B cell (primary cell): ENCODE data around the gene AQP12B. TPM values are rescaled to one million over a fixed set of nuclear protein-coding genes. Genes with fewer than 3 reads are reported as not detected.

Experiments used
- ATAC-seq: fragments of 200-7000 bp; cut with Tn5 transposase; one replicate; pipeline ENCODE4 v1.10.0; 2021; ENCODE audit warnings: low read depth, mild to moderate bottlenecking, moderate number of reproducible peaks, moderate library complexity
- CTCF ChIA-PET: fragments of 350-600 bp; sonication (Branson Sonifier 250); formaldehyde crosslinking; loops from one replicate; lab custom pipeline; 2021; ENCODE audit warnings: antibody characterized with exemption, inconsistent platforms; lab: Charles Lee
- POLR2A ChIA-PET: fragments of 350-600 bp; sonication (Branson Sonifier 250); formaldehyde crosslinking; loops from one replicate; lab custom pipeline; 2021; ENCODE audit warnings: antibody characterized with exemption; lab: Charles Lee
- DNase-seq: peaks from one replicate; pipeline ENCODE4 v3.0.0; 2013
- H2AFZ ChIP-seq: 2 replicates; pipeline ENCODE4 v1.6.1; 2012; ENCODE audit warnings: mild to moderate bottlenecking, low read depth, low read length; ENCODE audit not compliant: insufficient read depth, poor library complexity, severe bottlenecking
- H3K27ac ChIP-seq, 2 donors: 1 replicate in 1 of 2; 2 replicates in 1 of 2; pipeline ENCODE4 v1.5.1; 2012 to 2013; ENCODE audit warnings: low read length in 2 of 2, mild to moderate bottlenecking in 2 of 2, moderate library complexity in 1 of 2
- H3K27me3 ChIP-seq, 4 experiments: fragments of 200-600 bp in 1 of 4; sonication (generic) in 1 of 4; replicated peaks in 1 of 4; 1 replicate in 2 of 4; 2 replicates in 2 of 4; pipeline versions ENCODE4 v1.6.1 to v1.7.0; 2013 to 2016; ENCODE audit warnings: low read length in 3 of 4, mild to moderate bottlenecking in 2 of 4, mixed read lengths in 1 of 4, moderate library complexity in 1 of 4; ENCODE audit not compliant: insufficient read depth in 4 of 4, control insufficient read depth in 3 of 4; ENCODE audit errors: control extremely low read depth in 1 of 4
- H3K36me3 ChIP-seq, 2 experiments: replicated peaks in 1 of 2; 1 replicate in 1 of 2; 2 replicates in 1 of 2; pipeline versions ENCODE4 v1.6.1 to v1.7.1; 2013; ENCODE audit warnings: low read length in 1 of 2; ENCODE audit not compliant: insufficient read depth in 2 of 2, control insufficient read depth in 1 of 2; ENCODE audit errors: control extremely low read depth in 1 of 2, extremely low read depth in 1 of 2
- H3K4me1 ChIP-seq, 2 donors: fragments of 200-600 bp in 1 of 2; sonication (generic) in 1 of 2; 1 replicate in 1 of 2; 2 replicates in 1 of 2; pipeline versions ENCODE4 v1.5.1 to v1.6.1; 2013 to 2017; ENCODE audit warnings: low read length in 2 of 2; ENCODE audit not compliant: control insufficient read depth in 2 of 2, insufficient read depth in 2 of 2
- H3K4me2 ChIP-seq: replicated peaks from 2 replicates; pipeline ENCODE3; 2012; ENCODE audit warnings: mild to moderate bottlenecking, low read depth, low read length; ENCODE audit not compliant: poor library complexity, severe bottlenecking
- H3K4me3 ChIP-seq, 5 experiments: fragments of 200-600 bp in 1 of 5; sonication (generic) in 1 of 5; 1 replicate in 3 of 5; 2 replicates in 2 of 5; pipeline versions ENCODE4 v1.5.1 to v1.7.0; 2011 to 2016; ENCODE audit warnings: low read length in 4 of 5, mild to moderate bottlenecking in 4 of 5, low read depth in 2 of 5, control low read depth in 1 of 5, moderate library complexity in 1 of 5; ENCODE audit not compliant: insufficient read depth in 1 of 5; ENCODE audit errors: control extremely low read depth in 1 of 5, extremely low read depth in 1 of 5
- H3K79me2 ChIP-seq: fragments of 200-600 bp; sonication (generic); one replicate; pipeline ENCODE4 v1.6.0; 2016; ENCODE audit warnings: low read length; ENCODE audit not compliant: control insufficient read depth, insufficient read depth
- H3K9ac ChIP-seq: fragments of 200-600 bp; sonication (generic); 2 replicates; pipeline ENCODE4 v1.6.1; 2017; ENCODE audit warnings: mild to moderate bottlenecking, low read length, moderate library complexity
- H3K9me3 ChIP-seq, 3 donors: one replicate each; pipeline versions ENCODE4 v1.6.1 to v1.7.1; 2013; ENCODE audit warnings: low read length in 2 of 3; ENCODE audit not compliant: control insufficient read depth in 2 of 3, insufficient read depth in 1 of 3; ENCODE audit errors: control extremely low read depth in 1 of 3
- H4K20me1 ChIP-seq: 2 replicates; pipeline ENCODE4 v1.6.0; 2012; ENCODE audit warnings: mild to moderate bottlenecking, low read length; ENCODE audit not compliant: insufficient read depth, control insufficient read depth, poor library complexity, severe bottlenecking
- H3K27ac Mint-ChIP-seq: one replicate; pipeline ENCODE4 v1.8.0; 2021; ENCODE audit warnings: mixed read lengths
- H3K27me3 Mint-ChIP-seq: one replicate; pipeline ENCODE4 v1.8.0; 2021; ENCODE audit warnings: mixed read lengths
- H3K4me1 Mint-ChIP-seq: one replicate; pipeline ENCODE4 v1.8.0; 2021; ENCODE audit warnings: mixed read lengths
- H3K4me3 Mint-ChIP-seq: one replicate; pipeline ENCODE4 v1.8.0; 2021; ENCODE audit warnings: mixed read lengths
- H3K9me3 Mint-ChIP-seq: one replicate; pipeline ENCODE4 v1.8.0; 2022; ENCODE audit warnings: mixed read lengths; ENCODE audit not compliant: insufficient read depth
- EZH2 ChIP-seq: IDR thresholded peaks from 2 replicates; pipeline ENCODE4 v1.6.1; 2012; ENCODE audit warnings: borderline replicate concordance, low read depth, mild to moderate bottlenecking, moderate library complexity, low read length; ENCODE audit not compliant: insufficient read depth, poor library complexity, severe bottlenecking
- WGBS: methylation state at CpG from one replicate; pipeline ENCODE4 v1.1.5; 2013; ENCODE audit warnings: missing lambda C conversion rate; ENCODE audit not compliant: insufficient coverage; 5-methylcytosine and 5-hydroxymethylcytosine counted together
- intact Hi-C: fragments of 100-400 bp; cut with micrococcal nuclease; formaldehyde crosslinking; loops from one replicate; pipeline ENCODE4 v1.10.0; 2022
- polyA plus RNA-seq: library from polyadenylated mRNA; depleted of rRNA; stranded (reverse); fragments of >200 nt; gene quantifications from 2 replicates; pipeline ENCODE4 v1.2.3, GENCODE V29; 2012
- total RNA-seq, 2 donors: library from RNA; stranded (reverse); fragments of 120-200 nt in 1 of 2; gene quantifications; 1 replicate in 1 of 2; 2 replicates in 1 of 2; pipeline versions ENCODE4 v1.2.3 to v1.2.4, GENCODE V29; 2013 to 2022
- TF ChIP-seq, protein P1 (sequence below): fragments of 200-600 bp; IDR thresholded peaks from one replicate; pipeline ENCODE4 v1.8.0; 2022; ENCODE audit warnings: antibody characterized with exemption, mild to moderate bottlenecking

The AQP12B gene
- total and polyA plus RNA-seq, 2 donors (not counting 1 experiment from before 2014, with no cell fraction given), result not detected

DNA sequence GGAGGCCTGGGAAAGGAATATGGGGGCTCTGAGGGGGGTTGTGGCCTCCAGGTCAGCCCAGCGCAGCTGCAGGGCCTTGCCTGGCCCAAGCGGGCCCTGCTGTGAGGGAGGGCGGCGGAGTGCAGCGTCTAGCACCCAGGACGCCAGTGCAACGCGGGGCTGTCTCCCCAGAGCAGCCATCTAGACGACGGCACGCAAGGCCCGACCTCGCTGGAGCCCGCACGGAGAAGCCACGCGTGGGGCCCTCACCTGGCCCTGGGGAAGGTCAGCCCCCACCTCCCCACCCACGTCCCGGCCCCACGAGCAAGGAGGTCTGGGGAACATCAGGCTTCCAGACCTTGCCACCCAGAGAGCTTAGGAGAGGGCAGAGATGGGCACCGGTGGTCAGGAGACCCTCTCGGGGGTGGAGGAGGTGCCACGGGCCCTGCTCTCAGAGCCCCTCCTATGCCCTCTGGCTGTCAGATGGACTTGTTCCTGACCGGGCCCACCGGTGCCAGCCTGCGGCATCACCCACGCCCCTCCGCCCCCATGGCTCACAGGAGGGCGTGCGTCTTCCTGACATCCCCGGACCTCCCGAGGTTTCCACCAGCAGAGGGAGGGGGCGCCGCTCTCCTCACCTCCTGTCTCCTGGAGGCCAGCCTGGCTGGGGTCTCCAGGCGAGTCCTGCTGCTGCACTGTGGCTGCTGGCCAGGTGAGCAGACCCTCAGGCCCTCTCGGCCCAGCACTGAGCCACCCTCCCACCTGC lies 40.5 kb downstream of the AQP12B start:
- Mint-ChIP-seq H3K9me3 (no peaks in the 10 kb centered on the region), H3K4me3 (no peak overlapping the region), H3K27me3 (peaks cover 4% of the 10 kb centered on the region), H3K27ac (no peak overlapping the region), H3K4me1 (no peaks in the 10 kb centered on the region)
- DNase-seq, result no peak
- H3K27ac ChIP-seq, result no peak overlapping the region
- H3K9ac ChIP-seq, result no peak overlapping the region
- peaks cover 0 to 13% (median 0%) of the 10 kb centered on the region in 4 experiments for H3K27me3 ChIP-seq
- no peaks in the 10 kb centered on the region for H4K20me1 ChIP-seq
- H3K36me3 ChIP-seq, result no peaks in the 10 kb centered on the region
- ChIA-PET CTCF (no interaction called here), POLR2A (no interaction called here)
- intact Hi-C loops, result no loop called here
- no peaks in the 10 kb centered on the region for H3K4me1 ChIP-seq
- no peak overlapping the region for H3K4me3 ChIP-seq
- TF ChIP-seq, protein P1, sequence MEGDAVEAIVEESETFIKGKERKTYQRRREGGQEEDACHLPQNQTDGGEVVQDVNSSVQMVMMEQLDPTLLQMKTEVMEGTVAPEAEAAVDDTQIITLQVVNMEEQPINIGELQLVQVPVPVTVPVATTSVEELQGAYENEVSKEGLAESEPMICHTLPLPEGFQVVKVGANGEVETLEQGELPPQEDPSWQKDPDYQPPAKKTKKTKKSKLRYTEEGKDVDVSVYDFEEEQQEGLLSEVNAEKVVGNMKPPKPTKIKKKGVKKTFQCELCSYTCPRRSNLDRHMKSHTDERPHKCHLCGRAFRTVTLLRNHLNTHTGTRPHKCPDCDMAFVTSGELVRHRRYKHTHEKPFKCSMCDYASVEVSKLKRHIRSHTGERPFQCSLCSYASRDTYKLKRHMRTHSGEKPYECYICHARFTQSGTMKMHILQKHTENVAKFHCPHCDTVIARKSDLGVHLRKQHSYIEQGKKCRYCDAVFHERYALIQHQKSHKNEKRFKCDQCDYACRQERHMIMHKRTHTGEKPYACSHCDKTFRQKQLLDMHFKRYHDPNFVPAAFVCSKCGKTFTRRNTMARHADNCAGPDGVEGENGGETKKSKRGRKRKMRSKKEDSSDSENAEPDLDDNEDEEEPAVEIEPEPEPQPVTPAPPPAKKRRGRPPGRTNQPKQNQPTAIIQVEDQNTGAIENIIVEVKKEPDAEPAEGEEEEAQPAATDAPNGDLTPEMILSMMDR, result no peak
- no peak for TF ChIP-seq EZH2
- 91% methylated on average over 36 of the region's 36 CpGs for WGBS
- H3K4me2 ChIP-seq, result no peak overlapping the region
- no peaks in the 10 kb centered on the region for H3K79me2 ChIP-seq
- ATAC-seq, result no peak
- peaks cover 0 to 13% (median 0%) of the 10 kb centered on the region in 3 donors for H3K9me3 ChIP-seq
- no peak overlapping the region for H2AFZ ChIP-seq

DNA sequence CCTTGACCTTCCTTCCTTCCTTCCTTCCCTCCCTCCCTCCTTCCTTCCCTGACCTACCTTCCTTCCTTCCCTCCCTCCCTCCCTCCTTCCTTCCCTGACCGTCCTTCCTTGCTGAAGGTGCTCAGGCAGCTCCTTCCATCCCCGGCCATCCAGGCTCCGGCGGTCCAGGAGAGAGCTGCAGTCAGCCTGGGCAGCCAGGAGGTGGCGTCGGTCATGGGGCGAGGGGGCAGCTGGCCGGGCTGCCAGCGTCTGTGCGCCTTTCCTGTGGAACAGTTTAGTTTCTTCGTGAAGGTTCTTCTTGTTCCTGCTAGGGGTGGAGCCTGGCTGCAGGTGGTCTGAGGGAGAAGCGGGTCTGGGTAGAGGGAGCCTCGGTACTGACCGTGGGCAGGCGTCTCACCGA lies 41.7 kb downstream of the AQP12B start:
- ChIA-PET CTCF (interaction anchor here (1.0 kb wide), 1 partner anchor 11 kb away, joined by 3 read pairs; no protein-coding TSS in a partner anchor), POLR2A (no interaction called here)
- no peak overlapping the region for H3K27ac ChIP-seq
- H3K27me3 Mint-ChIP-seq, result peaks cover 3% of the 10 kb centered on the region
- H3K4me3 ChIP-seq, result no peak overlapping the region
- H3K4me1 ChIP-seq, result no peaks in the 10 kb centered on the region
- TF ChIP-seq, protein P1, result no peak
- TF ChIP-seq EZH2, result no peak
- WGBS, result 24% methylated on average over 11 of the region's 16 CpGs
- no peaks in the 10 kb centered on the region for H4K20me1 ChIP-seq
- peaks cover 0 to 9% (median 0%) of the 10 kb centered on the region in 3 donors for H3K9me3 ChIP-seq
- no peak overlapping the region for H3K27ac Mint-ChIP-seq
- no peaks in the 10 kb centered on the region for H3K4me1 Mint-ChIP-seq
- H3K4me2 ChIP-seq, result no peak overlapping the region
- no peaks in the 10 kb centered on the region for H3K9me3 Mint-ChIP-seq
- H3K36me3 ChIP-seq, result no peaks in the 10 kb centered on the region
- DNase-seq (no peak), ATAC-seq (no peak)
- H3K4me3 Mint-ChIP-seq, result no peak overlapping the region
- no peaks in the 10 kb centered on the region for H3K79me2 ChIP-seq
- peaks cover 0 to 13% (median 0%) of the 10 kb centered on the region in 4 experiments for H3K27me3 ChIP-seq
- intact Hi-C loops, result no loop called here
- H3K9ac ChIP-seq, result no peak overlapping the region
- no peak overlapping the region for H2AFZ ChIP-seq
